ENCODE results near the gene ERVFRD-1. TPM values are rescaled to one million over a fixed set of nuclear protein-coding genes. Genes with fewer than 3 reads are reported as not detected.

ERVFRD-1 gene
- total RNA-seq, 1 experiment from 2014 or later = not detected

DNA sequence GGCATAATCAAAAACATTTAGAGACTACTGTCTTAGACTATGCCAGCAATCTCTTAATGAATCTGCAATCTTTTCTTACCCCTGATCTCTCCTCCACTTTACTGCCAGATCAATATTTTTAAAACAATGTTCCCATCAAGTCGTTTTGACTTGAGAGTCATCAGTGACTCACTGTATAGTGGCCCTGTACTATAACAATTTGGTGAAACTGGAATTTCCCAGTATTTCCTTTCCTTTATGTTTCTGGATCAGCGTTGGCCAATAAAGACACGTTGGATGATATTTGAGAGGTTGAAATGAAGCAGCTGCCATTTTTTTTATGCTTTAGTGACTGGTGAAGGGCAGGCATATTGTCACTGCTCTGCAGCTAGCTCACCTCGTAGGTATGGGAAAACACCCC is 28.0 kb downstream of the ERVFRD-1 start:
- no peak overlapping the region for H3K27ac Mint-ChIP-seq
- no peak for DNase-seq (ENCODE audit: low spot score)
- H3K4me1 Mint-ChIP-seq = no peaks in the 10 kb centered on the region
- ChIA-PET CTCF (interaction anchor here (1.7 kb wide), 2 partner anchors 15 to 129 kb away, joined by 4 to 8 read pairs; no protein-coding TSS in a partner anchor), POLR2A (interaction anchor here (0.6 kb wide), 2 partner anchors 89 to 527 kb away, joined by 3 read pairs; no protein-coding TSS in a partner anchor)
- H3K27me3 Mint-ChIP-seq (ENCODE audit: low read depth) = no peaks in the 10 kb centered on the region
- peaks cover 5% of the 10 kb centered on the region for H3K9me3 Mint-ChIP-seq
- no peaks in the 10 kb centered on the region for H3K36me3 Mint-ChIP-seq
- TF ChIP-seq USF2 (CRISPR knock-in tag; IDR thresholded peaks at IDR 0.05) = no peak
- TF ChIP-seq AFF4 (CRISPR knock-in tag; IDR thresholded peaks at IDR 0.05; ENCODE audit: borderline replicate concordance) = no peak
- no peak for TF ChIP-seq ZNF396 (CRISPR knock-in tag; IDR thresholded peaks at IDR 0.05; ENCODE audit: borderline replicate concordance)
- TF ChIP-seq, protein P1, sequence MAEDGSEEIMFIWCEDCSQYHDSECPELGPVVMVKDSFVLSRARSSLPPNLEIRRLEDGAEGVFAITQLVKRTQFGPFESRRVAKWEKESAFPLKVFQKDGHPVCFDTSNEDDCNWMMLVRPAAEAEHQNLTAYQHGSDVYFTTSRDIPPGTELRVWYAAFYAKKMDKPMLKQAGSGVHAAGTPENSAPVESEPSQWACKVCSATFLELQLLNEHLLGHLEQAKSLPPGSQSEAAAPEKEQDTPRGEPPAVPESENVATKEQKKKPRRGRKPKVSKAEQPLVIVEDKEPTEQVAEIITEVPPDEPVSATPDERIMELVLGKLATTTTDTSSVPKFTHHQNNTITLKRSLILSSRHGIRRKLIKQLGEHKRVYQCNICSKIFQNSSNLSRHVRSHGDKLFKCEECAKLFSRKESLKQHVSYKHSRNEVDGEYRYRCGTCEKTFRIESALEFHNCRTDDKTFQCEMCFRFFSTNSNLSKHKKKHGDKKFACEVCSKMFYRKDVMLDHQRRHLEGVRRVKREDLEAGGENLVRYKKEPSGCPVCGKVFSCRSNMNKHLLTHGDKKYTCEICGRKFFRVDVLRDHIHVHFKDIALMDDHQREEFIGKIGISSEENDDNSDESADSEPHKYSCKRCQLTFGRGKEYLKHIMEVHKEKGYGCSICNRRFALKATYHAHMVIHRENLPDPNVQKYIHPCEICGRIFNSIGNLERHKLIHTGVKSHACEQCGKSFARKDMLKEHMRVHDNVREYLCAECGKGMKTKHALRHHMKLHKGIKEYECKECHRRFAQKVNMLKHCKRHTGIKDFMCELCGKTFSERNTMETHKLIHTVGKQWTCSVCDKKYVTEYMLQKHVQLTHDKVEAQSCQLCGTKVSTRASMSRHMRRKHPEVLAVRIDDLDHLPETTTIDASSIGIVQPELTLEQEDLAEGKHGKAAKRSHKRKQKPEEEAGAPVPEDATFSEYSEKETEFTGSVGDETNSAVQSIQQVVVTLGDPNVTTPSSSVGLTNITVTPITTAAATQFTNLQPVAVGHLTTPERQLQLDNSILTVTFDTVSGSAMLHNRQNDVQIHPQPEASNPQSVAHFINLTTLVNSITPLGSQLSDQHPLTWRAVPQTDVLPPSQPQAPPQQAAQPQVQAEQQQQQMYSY (CRISPR knock-in tag; IDR thresholded peaks at IDR 0.05) = no peak
- TF ChIP-seq CBFB (CRISPR knock-in tag; IDR thresholded peaks at IDR 0.05; ENCODE audit: low read depth) = no peak
- TF ChIP-seq CREB1 (CRISPR knock-in tag; IDR thresholded peaks at IDR 0.05) = no peak
- ATAC-seq = no peak
- H3K4me3 Mint-ChIP-seq = no peak overlapping the region

- H3K9me3 Mint-ChIP-seq = no peaks in the 10 kb centered on the region; the same call in 1 of the 2 replicates
- CTCF ChIA-PET = interaction anchor here (1.0 kb wide), 1 partner anchor 12 kb away, joined by 3 read pairs; no protein-coding TSS in a partner anchor
- H3K4me3 Mint-ChIP-seq = no peak overlapping the region
- ATAC-seq = no peak
- no peaks in the 10 kb centered on the region for H3K27me3 Mint-ChIP-seq (ENCODE audit: low read depth)
- DNase-seq (ENCODE audit: low spot score) = no peak
- POLR2A ChIA-PET = no interaction called here
- H3K4me1 Mint-ChIP-seq = peaks cover 18% of the 10 kb centered on the region
- no peak overlapping the region for H3K27ac Mint-ChIP-seq
- H3K36me3 Mint-ChIP-seq = no peaks in the 10 kb centered on the region
- TF ChIP-seq ZNF263 (CRISPR knock-in tag; IDR thresholded peaks at IDR 0.05; ENCODE audit: low read depth) = no peak
- TF ChIP-seq EMX1 (CRISPR knock-in tag; IDR thresholded peaks at IDR 0.05) = no peak
- TF ChIP-seq JAZF1 (CRISPR knock-in tag; IDR thresholded peaks at IDR 0.05) = no peak
- TF ChIP-seq ZNF232 (CRISPR knock-in tag; IDR thresholded peaks at IDR 0.05) = no peak
- TF ChIP-seq, protein P1 (CRISPR knock-in tag; IDR thresholded peaks at IDR 0.05) = no peak
- TF ChIP-seq PREB (CRISPR knock-in tag; IDR thresholded peaks at IDR 0.05; ENCODE audit: borderline replicate concordance) = no peak
- TF ChIP-seq FOXK1 (CRISPR knock-in tag; IDR thresholded peaks at IDR 0.05) = no peak
- TF ChIP-seq TEAD1 (CRISPR knock-in tag; IDR thresholded peaks at IDR 0.05) = no peak
- TF ChIP-seq ZNF121 (CRISPR knock-in tag; IDR thresholded peaks at IDR 0.05) = no peak
- TF ChIP-seq ZNF396 (CRISPR knock-in tag; IDR thresholded peaks at IDR 0.05; ENCODE audit: borderline replicate concordance) = no peak
- no peak for TF ChIP-seq ZNF138 (CRISPR knock-in tag; conservative IDR thresholded peaks at IDR 0.05)
- TF ChIP-seq NR3C1 (CRISPR knock-in tag; conservative IDR thresholded peaks at IDR 0.05; ENCODE audit: low read depth) = no peak
- TF ChIP-seq, protein P2, sequence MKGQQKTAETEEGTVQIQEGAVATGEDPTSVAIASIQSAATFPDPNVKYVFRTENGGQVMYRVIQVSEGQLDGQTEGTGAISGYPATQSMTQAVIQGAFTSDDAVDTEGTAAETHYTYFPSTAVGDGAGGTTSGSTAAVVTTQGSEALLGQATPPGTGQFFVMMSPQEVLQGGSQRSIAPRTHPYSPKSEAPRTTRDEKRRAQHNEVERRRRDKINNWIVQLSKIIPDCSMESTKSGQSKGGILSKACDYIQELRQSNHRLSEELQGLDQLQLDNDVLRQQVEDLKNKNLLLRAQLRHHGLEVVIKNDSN (CRISPR knock-in tag; IDR thresholded peaks at IDR 0.05) = no peak
- TF ChIP-seq ZNF671 (CRISPR knock-in tag; IDR thresholded peaks at IDR 0.05) = no peak
- TF ChIP-seq, protein P3, sequence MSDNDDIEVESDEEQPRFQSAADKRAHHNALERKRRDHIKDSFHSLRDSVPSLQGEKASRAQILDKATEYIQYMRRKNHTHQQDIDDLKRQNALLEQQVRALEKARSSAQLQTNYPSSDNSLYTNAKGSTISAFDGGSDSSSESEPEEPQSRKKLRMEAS (CRISPR knock-in tag; IDR thresholded peaks at IDR 0.05) = no peak
- no peak for TF ChIP-seq FOXJ3 (CRISPR knock-in tag; IDR thresholded peaks at IDR 0.05; ENCODE audit: borderline replicate concordance)
Observed at GRCh38 chr6:11080296-11080695, 31.2 kb downstream of the ERVFRD-1 start.

Data from WTC11 (cell line).